Measurements from ENCODE around the gene ADGRD2. TPM values are rescaled to one million over a fixed set of nuclear protein-coding genes. Genes with fewer than 3 reads are reported as not detected.

Gene ADGRD2
- total and polyA plus RNA-seq, 8 donors, result 0.10 to 0.22 (median 0.16) TPM; not detected in 3

DNA sequence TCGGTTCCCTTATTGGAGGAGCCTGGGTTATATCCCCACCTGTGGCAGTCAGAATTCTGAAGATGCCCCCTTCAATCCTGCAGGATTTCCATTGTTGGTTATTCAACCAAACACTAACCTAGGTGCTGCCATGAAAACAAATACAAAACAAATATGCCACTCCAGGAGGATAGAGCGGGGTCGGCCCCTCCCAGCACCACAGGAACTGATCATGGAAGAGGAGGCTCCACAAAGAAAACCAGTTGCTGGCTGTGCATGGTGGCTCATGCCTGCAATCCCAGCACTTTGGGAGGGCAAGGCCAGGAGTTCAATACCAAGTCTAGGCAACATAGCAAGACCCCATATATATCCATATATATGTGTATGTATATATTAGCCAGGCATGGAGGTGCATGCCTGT, 13.2 kb upstream of the ADGRD2 start:
- H3K9me3 ChIP-seq, result peaks cover 0 to 4% of the 10 kb centered on the region in 2 donors
- no peak overlapping the region for H3K27ac ChIP-seq
- intact Hi-C loops (cut with DNase I), result no loop called here
- H3K27me3 ChIP-seq, result peaks cover 0 to 39% of the 10 kb centered on the region in 2 donors
- DNase-seq, result no peak
- ATAC-seq, result no peak
- TF ChIP-seq, protein P1, sequence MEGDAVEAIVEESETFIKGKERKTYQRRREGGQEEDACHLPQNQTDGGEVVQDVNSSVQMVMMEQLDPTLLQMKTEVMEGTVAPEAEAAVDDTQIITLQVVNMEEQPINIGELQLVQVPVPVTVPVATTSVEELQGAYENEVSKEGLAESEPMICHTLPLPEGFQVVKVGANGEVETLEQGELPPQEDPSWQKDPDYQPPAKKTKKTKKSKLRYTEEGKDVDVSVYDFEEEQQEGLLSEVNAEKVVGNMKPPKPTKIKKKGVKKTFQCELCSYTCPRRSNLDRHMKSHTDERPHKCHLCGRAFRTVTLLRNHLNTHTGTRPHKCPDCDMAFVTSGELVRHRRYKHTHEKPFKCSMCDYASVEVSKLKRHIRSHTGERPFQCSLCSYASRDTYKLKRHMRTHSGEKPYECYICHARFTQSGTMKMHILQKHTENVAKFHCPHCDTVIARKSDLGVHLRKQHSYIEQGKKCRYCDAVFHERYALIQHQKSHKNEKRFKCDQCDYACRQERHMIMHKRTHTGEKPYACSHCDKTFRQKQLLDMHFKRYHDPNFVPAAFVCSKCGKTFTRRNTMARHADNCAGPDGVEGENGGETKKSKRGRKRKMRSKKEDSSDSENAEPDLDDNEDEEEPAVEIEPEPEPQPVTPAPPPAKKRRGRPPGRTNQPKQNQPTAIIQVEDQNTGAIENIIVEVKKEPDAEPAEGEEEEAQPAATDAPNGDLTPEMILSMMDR (IDR thresholded peaks at IDR 0.05), result no peak
- H3K4me1 ChIP-seq, result no peaks in the 10 kb centered on the region
- H3K4me3 ChIP-seq, result no peak overlapping the region
- no peaks in the 10 kb centered on the region for H3K36me3 ChIP-seq

DNA sequence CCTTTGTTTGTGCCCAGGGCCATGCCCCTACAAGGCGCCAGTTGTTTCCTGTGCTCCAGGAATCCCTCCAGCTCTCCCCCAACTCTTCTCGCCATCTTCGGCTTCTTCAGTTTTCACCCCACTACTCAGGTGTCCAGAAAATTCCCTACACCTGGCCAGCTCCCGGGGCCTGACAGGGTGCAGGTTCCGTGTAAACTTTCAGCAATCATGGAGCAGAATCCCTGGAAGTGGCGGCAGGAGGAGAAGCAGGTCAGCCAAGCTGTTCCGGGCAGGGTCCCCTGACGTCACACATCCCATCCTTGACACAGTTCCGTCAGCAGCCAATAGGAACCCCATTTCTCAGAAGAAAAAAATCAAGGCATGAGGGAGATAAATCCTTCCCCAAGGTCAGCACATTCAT, 12.2 kb upstream of the ADGRD2 start:
- Histone ChIP-seq H3K4me1 (no peaks in the 10 kb centered on the region), H3K27me3 (peaks cover 0 to 46% of the 10 kb centered on the region in 2 donors), H3K4me3 (no peak overlapping the region), H3K9me3 (peaks cover 0 to 4% of the 10 kb centered on the region in 2 donors), H3K27ac (no peak overlapping the region), H3K36me3 (no peaks in the 10 kb centered on the region)
- ATAC-seq, result no peak
- TF ChIP-seq, protein P1 (IDR thresholded peaks at IDR 0.05), result no peak
- DNase-seq, result no peak
- intact Hi-C loops (cut with DNase I), result no loop called here

DNA sequence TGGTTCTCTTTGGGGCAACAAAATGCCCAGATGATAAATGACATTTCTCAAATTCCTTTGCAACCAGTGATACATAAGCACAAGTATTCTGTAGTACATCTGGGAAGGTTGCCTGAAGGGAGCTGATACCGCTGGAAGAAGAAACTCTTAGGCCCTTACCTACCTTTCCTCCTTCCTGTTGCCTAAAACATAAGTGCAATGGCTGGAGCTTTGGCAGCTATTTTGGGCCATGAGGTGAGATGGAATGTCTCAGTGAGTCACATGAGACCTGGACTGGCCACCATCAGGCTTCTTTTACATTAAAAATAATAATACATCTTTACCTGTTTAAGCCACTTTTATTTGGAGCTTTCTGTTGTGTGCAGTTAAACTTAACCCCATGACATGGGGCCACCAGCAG, 11.2 kb upstream of the ADGRD2 start:
- Histone ChIP-seq H3K9me3 (peaks cover 0 to 4% of the 10 kb centered on the region in 2 donors), H3K27me3 (peaks cover 0 to 46% of the 10 kb centered on the region in 2 donors), H3K27ac (no peak overlapping the region), H3K36me3 (no peaks in the 10 kb centered on the region), H3K4me1 (no peaks in the 10 kb centered on the region), H3K4me3 (no peak overlapping the region)
- intact Hi-C loops (cut with DNase I), result no loop called here
- TF ChIP-seq, protein P1 (IDR thresholded peaks at IDR 0.05), result no peak
- ATAC-seq (no peak), DNase-seq (no peak)

DNA sequence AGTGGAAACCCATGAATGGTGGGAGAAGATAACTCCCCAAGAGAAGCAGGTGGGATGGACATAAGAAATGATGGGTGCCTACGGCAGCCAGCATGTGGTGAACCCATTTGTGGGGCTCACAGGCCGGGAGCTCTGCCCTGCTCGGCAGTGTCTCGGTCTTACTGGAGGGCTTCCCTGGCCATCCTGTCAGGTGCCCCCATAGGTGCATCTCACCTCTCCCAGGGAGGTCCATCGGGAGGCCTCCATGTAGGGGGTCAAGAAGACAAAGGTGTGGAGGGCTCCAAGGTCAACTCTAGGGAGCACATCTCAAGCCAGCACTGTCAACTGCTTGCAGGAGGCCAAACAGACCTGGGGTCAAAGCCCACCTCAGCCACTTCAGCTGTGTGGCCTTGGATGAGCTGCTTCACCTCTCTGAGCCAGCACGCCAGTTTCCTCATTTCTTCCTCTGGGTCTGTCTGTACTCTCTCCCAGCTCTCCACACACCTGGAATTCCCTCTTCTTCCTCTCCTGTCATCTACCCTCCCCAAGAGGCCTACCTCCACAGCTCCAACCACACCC, 10.5 kb upstream of the ADGRD2 start:
- Histone ChIP-seq H3K4me1 (no peaks in the 10 kb centered on the region), H3K27ac (no peak overlapping the region), H3K4me3 (no peak overlapping the region), H3K36me3 (no peaks in the 10 kb centered on the region), H3K27me3 (peaks cover 0 to 46% of the 10 kb centered on the region in 2 donors), H3K9me3 (peaks cover 0 to 4% of the 10 kb centered on the region in 2 donors)
- TF ChIP-seq, protein P1 (IDR thresholded peaks at IDR 0.05), result no peak
- peak in 1 of 4 donors; percentile 8 for DNase-seq
- ATAC-seq, result no peak
- intact Hi-C loops (cut with DNase I), result no loop called here

DNA sequence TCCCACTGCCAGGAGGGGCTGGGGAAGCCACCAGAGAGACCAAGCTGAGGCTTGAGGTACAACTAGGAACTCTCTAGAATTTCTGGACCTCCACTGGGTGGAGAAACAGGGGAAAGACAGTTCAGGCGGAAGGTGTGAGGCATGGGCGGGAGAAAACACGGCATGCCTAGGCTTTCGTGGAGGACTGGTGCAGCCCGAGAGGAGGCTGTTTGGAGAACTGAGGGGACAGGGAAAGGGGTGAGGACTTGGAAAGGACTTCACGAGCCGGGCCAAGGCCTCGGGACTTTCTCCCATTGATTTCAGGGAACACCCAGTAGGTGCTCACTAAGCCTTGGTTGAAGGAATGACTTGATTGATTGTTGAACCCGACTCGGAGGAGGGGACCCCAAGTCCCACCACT, 9.5 kb upstream of the ADGRD2 start:
- Histone ChIP-seq H3K9me3 (peaks cover 0 to 4% of the 10 kb centered on the region in 2 donors), H3K27ac (no peak overlapping the region), H3K36me3 (no peaks in the 10 kb centered on the region), H3K4me3 (no peak overlapping the region), H3K27me3 (peaks cover 0 to 46% of the 10 kb centered on the region in 2 donors), H3K4me1 (no peaks in the 10 kb centered on the region)
- TF ChIP-seq, protein P1 (IDR thresholded peaks at IDR 0.05), result no peak
- ATAC-seq (no peak), DNase-seq (peak in 1 of 4 donors; percentile 23)
- intact Hi-C loops (cut with DNase I), result no loop called here
